ENCODE results near the gene CFAP299.

CFAP299 gene

DNA sequence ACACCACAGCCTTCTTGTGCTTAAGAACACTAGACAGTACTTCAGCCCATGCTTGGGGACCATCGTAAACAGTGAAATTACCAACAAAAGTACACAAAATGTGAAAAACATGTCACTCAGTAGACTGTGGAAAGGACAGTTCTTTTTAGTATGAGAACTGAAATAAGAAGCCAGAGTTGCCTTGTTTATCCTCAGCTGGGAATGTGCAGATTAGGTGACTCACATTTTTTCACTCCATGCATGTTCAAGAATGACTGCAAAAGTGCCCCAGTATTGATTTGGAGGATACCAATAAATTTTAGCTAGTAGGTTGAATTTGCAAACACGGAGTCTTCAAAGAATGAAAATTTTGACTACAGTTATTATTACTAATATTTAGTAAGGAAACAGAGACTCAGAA, 671.9 kb downstream of the CFAP299 start:
- 0 out of 2 replicates have a peak, but pooled peaks cover 3% of the 10 kb centered on the region for H3F3A ChIP-seq (ENCODE audit: insufficient read depth, low read length)
- H3K9me3 ChIP-seq (ENCODE audit: low read length): peaks cover 3% of the 10 kb centered on the region; the same call in 1 of the 2 replicates
- no peak overlapping the region for H3K4me2 ChIP-seq (ENCODE audit: low read length)
- no peak overlapping the region for H3K9ac ChIP-seq (ENCODE audit: low read length)
- no peaks in the 10 kb centered on the region for H3K27me3 ChIP-seq (ENCODE audit: insufficient read depth, low read length)
- H3K4me1 ChIP-seq (ENCODE audit: insufficient read depth, low read length, severe bottlenecking): peaks cover 24% of the 10 kb centered on the region
- H3K4me3 ChIP-seq (ENCODE audit: low read depth, low read length, poor library complexity, severe bottlenecking): no peak overlapping the region
- H3K9me2 ChIP-seq (ENCODE audit: low read depth, low read length): no peaks in the 10 kb centered on the region
- no peaks in the 10 kb centered on the region for H4K20me1 ChIP-seq (ENCODE audit: insufficient read depth, low read length)
- no peak for TF ChIP-seq EZH2 (IDR thresholded peaks at IDR 0.05; ENCODE audit: borderline replicate concordance, low read length)
- TF ChIP-seq, protein P1, sequence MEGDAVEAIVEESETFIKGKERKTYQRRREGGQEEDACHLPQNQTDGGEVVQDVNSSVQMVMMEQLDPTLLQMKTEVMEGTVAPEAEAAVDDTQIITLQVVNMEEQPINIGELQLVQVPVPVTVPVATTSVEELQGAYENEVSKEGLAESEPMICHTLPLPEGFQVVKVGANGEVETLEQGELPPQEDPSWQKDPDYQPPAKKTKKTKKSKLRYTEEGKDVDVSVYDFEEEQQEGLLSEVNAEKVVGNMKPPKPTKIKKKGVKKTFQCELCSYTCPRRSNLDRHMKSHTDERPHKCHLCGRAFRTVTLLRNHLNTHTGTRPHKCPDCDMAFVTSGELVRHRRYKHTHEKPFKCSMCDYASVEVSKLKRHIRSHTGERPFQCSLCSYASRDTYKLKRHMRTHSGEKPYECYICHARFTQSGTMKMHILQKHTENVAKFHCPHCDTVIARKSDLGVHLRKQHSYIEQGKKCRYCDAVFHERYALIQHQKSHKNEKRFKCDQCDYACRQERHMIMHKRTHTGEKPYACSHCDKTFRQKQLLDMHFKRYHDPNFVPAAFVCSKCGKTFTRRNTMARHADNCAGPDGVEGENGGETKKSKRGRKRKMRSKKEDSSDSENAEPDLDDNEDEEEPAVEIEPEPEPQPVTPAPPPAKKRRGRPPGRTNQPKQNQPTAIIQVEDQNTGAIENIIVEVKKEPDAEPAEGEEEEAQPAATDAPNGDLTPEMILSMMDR (IDR thresholded peaks at IDR 0.05; ENCODE audit: low read length): no peak
- H3K36me3 ChIP-seq (ENCODE audit: insufficient read depth, low read length): peaks cover under 1% of the 10 kb centered on the region; the same call in 1 of the 2 replicates
- no peak overlapping the region for H3K27ac ChIP-seq (ENCODE audit: low read depth, low read length, poor library complexity, severe bottlenecking)
- H2AFZ ChIP-seq (ENCODE audit: low read length): no peak overlapping the region
- H3K79me2 ChIP-seq (ENCODE audit: insufficient read depth, low read length): no peaks in the 10 kb centered on the region
